Measurements from ENCODE around the gene TMEM263. TPM values are rescaled to one million over a fixed set of nuclear protein-coding genes. Genes with fewer than 3 reads are reported as not detected.

Gene TMEM263
- total RNA-seq, 1 experiment from 2014 or later = 11.8 TPM

- Histone ChIP-seq H3K9me3 (ENCODE audit: control insufficient read depth, low read depth, low read length) (no peaks in the 10 kb centered on the region), H3K9ac (ENCODE audit: extremely low read depth, insufficient read length, low read length) (no peak overlapping the region), H3K27me3 (ENCODE audit: insufficient read depth, low read length) (no peaks in the 10 kb centered on the region), H3K79me1 (ENCODE audit: insufficient read depth, low read depth, low read length, poor library complexity, severe bottlenecking) (no peaks in the 10 kb centered on the region), H3K23me2 (ENCODE audit: insufficient read length, low read depth, low read length, poor library complexity, severe bottlenecking) (no peaks in the 10 kb centered on the region), H2AK5ac (ENCODE audit: insufficient read length, low read length) (no peak overlapping the region), H3K23ac (ENCODE audit: insufficient read length, low read depth, low read length) (no peak overlapping the region), H3K4me2 (ENCODE audit: insufficient read depth, insufficient read length, low read length) (no peak overlapping the region), H3K56ac (ENCODE audit: insufficient read length, low read depth, low read length) (no peak overlapping the region), H4K5ac (ENCODE audit: insufficient read length, low read depth, low read length) (no peak overlapping the region), H2BK15ac (ENCODE audit: low read depth, low read length) (no peak overlapping the region), H4K20me1 (ENCODE audit: control insufficient read depth, insufficient read depth, insufficient read length) (no peaks in the 10 kb centered on the region), H3K14ac (ENCODE audit: insufficient read depth, low read length) (no peak overlapping the region), H2BK5ac (ENCODE audit: insufficient read length, low read length) (no peak overlapping the region), H3K18ac (ENCODE audit: insufficient read length, low read depth, low read length) (no peak overlapping the region), H2BK120ac (ENCODE audit: low read depth, low read length, poor library complexity, severe bottlenecking) (no peak overlapping the region), H3T11ph (ENCODE audit: low read length) (no peak overlapping the region), H3K4ac (ENCODE audit: low read depth, low read length) (no peak overlapping the region), H4K8ac (replicated peaks; ENCODE audit: insufficient read length, low read depth, low read length) (no peak overlapping the region), H3K79me2 (ENCODE audit: insufficient read depth, low read length) (0 out of 2 replicates have a peak, but pooled peaks cover 2% of the 10 kb centered on the region), H3K27ac (ENCODE audit: insufficient read length, low read depth, low read length) (no peak overlapping the region), H2BK12ac (ENCODE audit: insufficient read length, low read depth, low read length) (no peak overlapping the region), H4K91ac (ENCODE audit: insufficient read length, low read depth, low read length) (no peak overlapping the region), H2AFZ (ENCODE audit: low read length) (no peak overlapping the region), H2BK20ac (ENCODE audit: low read depth, low read length, poor library complexity, severe bottlenecking) (no peak overlapping the region), H3K4me1 (ENCODE audit: insufficient read depth, low read length) (no peaks in the 10 kb centered on the region)
- Mint-ChIP-seq H3K9me3 (no peaks in the 10 kb centered on the region), H3K4me3 (no peak overlapping the region), H3K27ac (no peak overlapping the region), H3K27me3 (ENCODE audit: low read depth) (no peaks in the 10 kb centered on the region), H3K4me1 (no peaks in the 10 kb centered on the region), H3K36me3 (ENCODE audit: insufficient read depth in 1 of 3, low read depth in 3 of 3) (0 out of 7 replicates have a peak, but pooled peaks cover 0 to 3% (median 0%) of the 10 kb centered on the region in 3 experiments)
- no CpG with 5 or more reads among the region's 1 CpG for WGBS (ENCODE audit: extremely low coverage, insufficient read length, low lambda C conversion rate)
- no peak for DNase-seq
- TF ChIP-seq CTCF (conservative IDR thresholded peaks at IDR 0.05) = no peak
These were observed 21.0 kb downstream of the TMEM263 start for GRCh38 chr12:106976668-106977067.

Measured in H9 (cell line).